IMR-90 (cell line): ENCODE data around the gene SPTLC2. TPM values are rescaled to one million over a fixed set of nuclear protein-coding genes. Genes with fewer than 3 reads are reported as not detected.

ENCODE experiments used
- ATAC-seq: fragments of 200-7000 bp; cut with Tn5 transposase; 2 replicates; pipeline ENCODE4 v1.9.1; 2020; ENCODE audit warnings: low read depth, mild to moderate bottlenecking, moderate library complexity
- BruUV-seq: library from RNA; stranded (reverse); fragments of 400-500 nt; replicated peaks from 2 replicates; lab custom pipeline; 2021; lab: Mats Ljungman, UMichigan
- CTCF ChIA-PET: fragments of 300-600 bp; formaldehyde crosslinking; extraction: SDS; loops from one replicate; lab custom pipeline; 2021; ENCODE audit warnings: antibody characterized with exemption; lab: Yijun Ruan, JAX
- POLR2A ChIA-PET: fragments of 300-600 bp; sonication (Branson Sonifier 250); formaldehyde crosslinking; loops from one replicate; lab custom pipeline; 2022; ENCODE audit warnings: antibody characterized with exemption; ENCODE audit not compliant: unreplicated experiment; lab: Charles Lee
- DNase-seq: peaks from one replicate; pipeline ENCODE4 v3.0.0; 2013
- H2AFZ ChIP-seq: replicated peaks from 2 replicates; pipeline ENCODE3; 2013; ENCODE audit warnings: low read length, mild to moderate bottlenecking; ENCODE audit not compliant: poor library complexity
- H2AK5ac ChIP-seq: 2 replicates; pipeline ENCODE4 v1.6.1; 2013; ENCODE audit warnings: low read depth, low read length, inconsistent platforms
- H2AK9ac ChIP-seq: replicated peaks from 2 replicates; pipeline ENCODE3; 2013; ENCODE audit warnings: mild to moderate bottlenecking, low read depth, low read length, moderate library complexity; ENCODE audit not compliant: poor library complexity
- H2BK120ac ChIP-seq: 2 replicates; pipeline ENCODE4 v1.6.1; 2013; ENCODE audit warnings: low read depth, low read length, inconsistent platforms
- H2BK15ac ChIP-seq: 3 replicates; pipeline ENCODE4 v1.6.1; 2013; ENCODE audit warnings: low read depth, low read length, inconsistent platforms
- H2BK20ac ChIP-seq: 2 replicates; pipeline ENCODE4 v1.6.1; 2013; ENCODE audit warnings: low read depth, mild to moderate bottlenecking, inconsistent platforms, low read length, moderate library complexity
- H2BK5ac ChIP-seq: 2 replicates; pipeline ENCODE4 v1.6.1; 2013; ENCODE audit warnings: mild to moderate bottlenecking, low read depth, low read length, inconsistent platforms; ENCODE audit not compliant: poor library complexity, severe bottlenecking
- H3K14ac ChIP-seq: replicated peaks from 2 replicates; pipeline ENCODE4 v1.6.1; 2013; ENCODE audit warnings: low read depth, low read length, inconsistent platforms
- H3K18ac ChIP-seq: 2 replicates; pipeline ENCODE4 v1.6.1; 2013; ENCODE audit warnings: low read depth, low read length, control low read depth
- H3K23ac ChIP-seq: 2 replicates; pipeline ENCODE4 v1.6.1; 2013; ENCODE audit warnings: low read depth, low read length, inconsistent platforms
- H3K27ac ChIP-seq: 2 replicates; pipeline ENCODE4 v1.5.1; 2013; ENCODE audit warnings: mild to moderate bottlenecking, control low read depth, low read length; ENCODE audit not compliant: insufficient read depth
- H3K27me3 ChIP-seq: 2 replicates; pipeline ENCODE4 v1.6.1; 2013; ENCODE audit warnings: low read length; ENCODE audit not compliant: control insufficient read depth, insufficient read depth
- H3K36me3 ChIP-seq: 2 replicates; pipeline ENCODE4 v1.6.1; 2013; ENCODE audit warnings: low read length, mixed read lengths; ENCODE audit not compliant: control insufficient read depth, insufficient read depth
- H3K4ac ChIP-seq: 2 replicates; pipeline ENCODE4 v1.6.1; 2013; ENCODE audit warnings: low read depth, low read length, inconsistent platforms
- H3K4me1 ChIP-seq: 2 replicates; pipeline ENCODE4 v1.6.1; 2013; ENCODE audit warnings: low read length, mixed read lengths; ENCODE audit not compliant: control insufficient read depth, insufficient read depth
- H3K4me2 ChIP-seq: 2 replicates; pipeline ENCODE4 v1.6.1; 2013; ENCODE audit warnings: low read depth, mild to moderate bottlenecking, control low read depth, low read length, moderate library complexity
- H3K4me3 ChIP-seq: 2 replicates; pipeline ENCODE4 v1.5.1; 2013; ENCODE audit warnings: low read depth, mild to moderate bottlenecking, control low read depth, low read length, moderate library complexity; ENCODE audit not compliant: insufficient read depth
- H3K56ac ChIP-seq: 2 replicates; pipeline ENCODE4 v1.6.1; 2013; ENCODE audit warnings: low read length, inconsistent platforms; ENCODE audit not compliant: insufficient read depth; ENCODE audit errors: extremely low read depth
- H3K79me1 ChIP-seq, 2 experiments: 2 replicates each; pipeline ENCODE4 v1.6.1; 2013; ENCODE audit warnings: low read length in 2 of 2, inconsistent platforms in 1 of 2, low read depth in 1 of 2
- H3K9ac ChIP-seq: 2 replicates; pipeline ENCODE4 v1.6.1; 2013; ENCODE audit warnings: low read depth, low read length, control low read depth
- H3K9me1 ChIP-seq: 2 replicates; pipeline ENCODE4 v1.6.1; 2013; ENCODE audit warnings: low read length, inconsistent platforms; ENCODE audit not compliant: insufficient read depth
- H3K9me3 ChIP-seq: 2 replicates; pipeline ENCODE4 v1.6.1; 2013; ENCODE audit warnings: low read length; ENCODE audit not compliant: control insufficient read depth, insufficient read depth
- H4K20me1 ChIP-seq: 2 replicates; pipeline ENCODE4 v1.6.1; 2013; ENCODE audit warnings: low read length, inconsistent platforms; ENCODE audit not compliant: insufficient read depth
- H4K5ac ChIP-seq: 2 replicates; pipeline ENCODE4 v1.6.1; 2013; ENCODE audit warnings: mild to moderate bottlenecking, low read depth, low read length, control low read depth
- H4K8ac ChIP-seq, 2 experiments: 2 replicates each; pipeline ENCODE4 v1.6.1; 2013; ENCODE audit warnings: low read depth in 2 of 2, low read length in 2 of 2, control low read depth in 1 of 2, inconsistent platforms in 1 of 2
- H4K91ac ChIP-seq: 2 replicates; pipeline ENCODE4 v1.6.1; 2013; ENCODE audit warnings: low read depth, low read length, inconsistent platforms; ENCODE audit not compliant: insufficient read depth
- CEBPB ChIP-seq: IDR thresholded peaks from 2 replicates; pipeline ENCODE4 v1.6.1; 2012; ENCODE audit warnings: low read depth, low read length, improper control_type of control experiment
- CHD1 ChIP-seq: IDR thresholded peaks from 2 replicates; pipeline ENCODE4 v1.6.1; 2012; ENCODE audit warnings: low read depth, low read length, improper control_type of control experiment
- FOS ChIP-seq: fragments of 150-350 bp; IDR thresholded peaks from 2 replicates; pipeline ENCODE4 v1.6.1; 2016; ENCODE audit warnings: low read depth, low read length
- MXI1 ChIP-seq: IDR thresholded peaks from 2 replicates; pipeline ENCODE4 v1.6.1; 2012; ENCODE audit warnings: low read depth, mild to moderate bottlenecking, low read length, moderate library complexity, borderline replicate concordance
- NFE2L2 ChIP-seq: fragments of 150-350 bp; IDR thresholded peaks from 2 replicates; pipeline ENCODE4 v1.6.1; 2016; ENCODE audit warnings: low read depth, mild to moderate bottlenecking, low read length
- RAD21 ChIP-seq: IDR thresholded peaks from 2 replicates; pipeline ENCODE4 v1.6.1; 2012; ENCODE audit warnings: low read length, improper control_type of control experiment
- RCOR1 ChIP-seq: IDR thresholded peaks from 2 replicates; pipeline ENCODE4 v1.6.1; 2012; ENCODE audit warnings: mild to moderate bottlenecking, low read length, improper control_type of control experiment; ENCODE audit not compliant: insufficient replicate concordance
- RFX5 ChIP-seq: IDR thresholded peaks from 2 replicates; pipeline ENCODE4 v1.8.0; 2012; ENCODE audit warnings: low read depth, mild to moderate bottlenecking, low read length, moderate library complexity
- SMC3 ChIP-seq: fragments of 150-350 bp; IDR thresholded peaks from 2 replicates; pipeline ENCODE4 v1.6.1; 2016; ENCODE audit warnings: low read depth, mild to moderate bottlenecking, antibody characterized with exemption, low read length, moderate library complexity
- WGBS, 2 experiments: methylation state at CpG; one replicate each; pipeline versions ENCODE4 v1.1.5 to v1.1.7; 2013; ENCODE audit warnings: missing lambda C conversion rate in 2 of 2; ENCODE audit not compliant: insufficient read length in 1 of 2; ENCODE audit errors: extremely low coverage in 2 of 2; 5-methylcytosine and 5-hydroxymethylcytosine counted together
- dilution Hi-C: fragments of 300-500 bp; cut with HindIII; formaldehyde crosslinking; loops from one replicate; pipeline ENCODE4 v1.14.3; 2018; ENCODE audit warnings: low sequenced_read_pairs; ENCODE audit not compliant: unreplicated experiment
- in situ Hi-C: fragments of 300-500 bp; cut with MboI; formaldehyde crosslinking; loops from 3 replicates; pipeline ENCODE4 v1.14.3; 2019; ENCODE audit warnings: low sequenced_read_pairs, inconsistent platforms, mixed read lengths
- intact Hi-C: fragments of 100-400 bp; cut with micrococcal nuclease; formaldehyde crosslinking; loops from 2 replicates; pipeline ENCODE4 v1.10.0; 2022
- polyA plus RNA-seq, 3 experiments: library from polyadenylated mRNA; depleted of rRNA; stranded (reverse); fragments of >200 nt; gene quantifications; 2 replicates each; pipeline ENCODE4 v1.2.3, GENCODE V29; 2012; ENCODE audit warnings: low replicate concordance in 1 of 3
- total RNA-seq: library from RNA; depleted of rRNA; stranded (reverse); fragments of >200 nt; gene quantifications from 2 replicates; pipeline ENCODE4 v1.2.3, GENCODE V29; 2012

Gene SPTLC2
- total and polyA plus RNA-seq, 2 of the 4 experiments (the other 2 are of a cell fraction), result 22.6 to 68.3 TPM

- in situ Hi-C loops, result no loop called here
Measured at GRCh38 chr14:77526266-77526665, 90.2 kb downstream of the SPTLC2 start.

More at GRCh38 chr14:77526266-77526665, 90.2 kb downstream of the SPTLC2 start:
- no peak overlapping the region for H3K14ac ChIP-seq
- H3K4me2 ChIP-seq, result no peak overlapping the region
- H3K4me3 ChIP-seq, result no peak overlapping the region
- peaks cover 18 to 26% of the 10 kb centered on the region in 2 experiments for H3K79me1 ChIP-seq
- DNase-seq, result no peak
- H3K23ac ChIP-seq, result no peak overlapping the region
- BruUV-seq, result no TSS peak
- H3K56ac ChIP-seq, result no peak overlapping the region
- H2AFZ ChIP-seq, result no peak overlapping the region
- CTCF ChIA-PET, result no interaction called here
- no peak overlapping the region for H4K91ac ChIP-seq
- peaks cover 3% of the 10 kb centered on the region; the same call in 1 of the 2 replicates for H3K9me1 ChIP-seq
- no peak overlapping the region for H2BK120ac ChIP-seq
- no peak overlapping the region for H3K18ac ChIP-seq
- intact Hi-C loops (no loop called here), dilution Hi-C loops (no loop called here)
- H3K4me1 ChIP-seq, result peaks cover 4% of the 10 kb centered on the region; the same call in 1 of the 2 replicates
- no peak overlapping the region for H2BK5ac ChIP-seq
- POLR2A ChIA-PET, result interaction anchor here (0.6 kb wide), 1 partner anchor 65 kb away, joined by 5 read pairs; no protein-coding TSS in a partner anchor
- ATAC-seq, result no peak
- no CpG with 5 or more reads among the region's 1 CpG for WGBS, 2 experiments
- H4K5ac ChIP-seq, result no peak overlapping the region
- peaks cover 7% of the 10 kb centered on the region; the same call in 1 of the 2 replicates for H4K20me1 ChIP-seq
- H2BK20ac ChIP-seq, result no peak overlapping the region
- H2AK9ac ChIP-seq, result no peak overlapping the region
- no peak overlapping the region for H2BK15ac ChIP-seq
- TF ChIP-seq SMC3 (no peak), CHD1 (no peak), FOS (no peak), RFX5 (no peak), RCOR1 (no peak), RAD21 (no peak), CEBPB (no peak), NFE2L2 (no peak), MXI1 (no peak)
- H3K9me3 ChIP-seq, result no peaks in the 10 kb centered on the region
- H3K36me3 ChIP-seq, result peaks cover 2% of the 10 kb centered on the region; the same call in 1 of the 2 replicates
- no peak overlapping the region for H4K8ac ChIP-seq
- no peak overlapping the region for H2AK5ac ChIP-seq
- H3K9ac ChIP-seq, result no peak overlapping the region
- H3K27ac ChIP-seq, result no peak overlapping the region; the same call in 1 of the 2 replicates
- no peaks in the 10 kb centered on the region for H3K27me3 ChIP-seq
- no peak overlapping the region for H3K4ac ChIP-seq
